ENCODE results near the gene RBM19.

The RBM19 gene

DNA sequence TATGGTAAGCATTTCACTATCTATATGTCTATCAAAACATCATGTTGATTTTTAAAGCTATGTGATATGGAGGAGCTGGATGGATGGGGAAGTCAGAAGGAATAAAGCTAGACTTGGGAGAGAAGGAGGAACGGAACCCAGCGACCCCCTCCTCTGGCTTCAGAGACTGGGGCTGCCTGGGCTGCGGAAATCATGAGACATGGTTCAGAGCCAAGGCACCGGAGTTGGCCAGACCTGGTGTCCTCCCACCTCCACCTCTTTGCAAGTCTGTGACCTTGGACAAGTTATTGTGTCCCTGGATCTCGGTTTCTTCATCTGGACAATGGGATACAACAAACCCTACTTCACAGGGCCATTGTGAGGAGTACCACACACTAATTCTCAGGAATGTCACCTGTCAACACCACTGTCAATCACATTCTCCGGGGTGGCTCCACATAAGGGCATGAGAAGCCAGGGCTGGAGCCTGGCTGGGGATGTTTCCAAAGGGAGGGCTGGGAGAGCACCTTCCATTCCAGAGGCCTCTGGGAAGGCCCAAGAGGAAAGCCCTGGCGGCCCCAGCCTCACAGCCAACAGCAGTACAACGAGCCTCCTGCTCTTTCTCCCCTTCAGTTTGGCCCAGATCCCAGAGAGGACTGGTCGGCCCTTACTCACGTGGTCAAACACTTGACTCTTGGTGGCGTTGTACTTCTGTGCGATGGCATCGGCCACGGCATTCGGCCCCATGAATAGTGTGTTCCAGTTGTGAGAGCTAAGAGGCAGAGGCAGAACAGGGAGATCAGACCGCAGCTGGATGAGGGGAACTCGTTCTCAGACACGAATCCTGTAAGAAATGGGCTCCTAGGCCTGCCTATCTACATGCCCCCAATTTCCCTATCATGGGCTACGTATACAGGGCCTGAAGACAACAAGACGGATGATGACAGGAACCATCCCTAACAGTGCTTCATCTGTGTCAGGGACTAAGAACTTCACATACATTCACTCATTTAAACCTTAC, 20.7 kb downstream of the RBM19 start:
- H3K27me3 ChIP-seq (ENCODE audit: control insufficient read depth, insufficient read depth, low read length): no peaks in the 10 kb centered on the region
- no peak overlapping the region for H3K9ac ChIP-seq (ENCODE audit: low read length)
- no peaks in the 10 kb centered on the region for H3K9me3 ChIP-seq (ENCODE audit: control insufficient read depth, low read length)
- peaks cover 10% of the 10 kb centered on the region for H3K36me3 ChIP-seq (ENCODE audit: control insufficient read depth, insufficient read depth, low read length)
- H3K4me1 ChIP-seq (ENCODE audit: control insufficient read depth, insufficient read depth, low read length): no peaks in the 10 kb centered on the region
- H3K4me3 ChIP-seq (ENCODE audit: low read length): no peak overlapping the region

DNA sequence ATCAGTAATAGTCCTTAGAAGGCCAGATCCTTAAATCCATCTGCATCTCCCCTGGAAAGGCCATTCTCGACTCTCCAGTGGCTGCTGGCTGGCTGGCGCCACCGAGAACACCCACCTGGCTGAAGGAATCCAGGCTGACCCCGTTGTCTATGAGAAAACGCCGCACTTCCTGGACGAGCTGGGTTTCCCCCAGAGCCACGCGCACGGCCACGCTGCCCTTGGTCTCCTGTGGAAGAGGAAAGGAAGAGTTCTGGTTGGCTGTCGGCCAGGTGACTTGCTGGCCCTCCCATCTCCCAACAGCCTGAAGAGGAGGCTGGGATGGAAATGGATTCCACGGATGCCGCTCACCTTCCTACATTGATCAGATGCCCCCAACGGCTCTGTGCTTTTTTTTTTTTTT, 23.9 kb downstream of the RBM19 start:
- H3K4me1 ChIP-seq (ENCODE audit: control insufficient read depth, insufficient read depth, low read length): no peaks in the 10 kb centered on the region
- H3K4me3 ChIP-seq (ENCODE audit: low read length): no peak overlapping the region
- peaks cover 6% of the 10 kb centered on the region for H3K36me3 ChIP-seq (ENCODE audit: control insufficient read depth, insufficient read depth, low read length)
- no peaks in the 10 kb centered on the region for H3K9me3 ChIP-seq (ENCODE audit: control insufficient read depth, low read length)
- H3K27me3 ChIP-seq (ENCODE audit: control insufficient read depth, insufficient read depth, low read length): no peaks in the 10 kb centered on the region
- no peak overlapping the region for H3K9ac ChIP-seq (ENCODE audit: low read length)

DNA sequence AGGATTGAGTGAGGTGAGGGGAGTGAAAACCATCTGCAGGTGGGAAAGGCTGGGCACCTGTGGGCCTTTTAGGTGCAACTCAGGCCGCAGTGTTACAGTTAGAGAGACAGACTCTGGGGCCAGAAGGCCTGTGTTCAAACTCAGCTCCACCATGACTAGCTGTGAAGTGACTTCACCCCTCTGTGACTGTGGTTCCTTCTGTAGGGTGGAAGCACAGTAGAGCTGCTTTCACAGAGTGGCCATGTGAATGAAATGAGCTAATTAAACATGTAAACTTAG, 25.0 kb downstream of the RBM19 start:
- Histone ChIP-seq H3K36me3 (ENCODE audit: control insufficient read depth, insufficient read depth, low read length) (no peaks in the 10 kb centered on the region), H3K4me3 (ENCODE audit: low read length) (no peak overlapping the region), H3K27me3 (ENCODE audit: control insufficient read depth, insufficient read depth, low read length) (no peaks in the 10 kb centered on the region), H3K9ac (ENCODE audit: low read length) (no peak overlapping the region), H3K4me1 (ENCODE audit: control insufficient read depth, insufficient read depth, low read length) (no peaks in the 10 kb centered on the region), H3K9me3 (ENCODE audit: control insufficient read depth, low read length) (no peaks in the 10 kb centered on the region)

DNA sequence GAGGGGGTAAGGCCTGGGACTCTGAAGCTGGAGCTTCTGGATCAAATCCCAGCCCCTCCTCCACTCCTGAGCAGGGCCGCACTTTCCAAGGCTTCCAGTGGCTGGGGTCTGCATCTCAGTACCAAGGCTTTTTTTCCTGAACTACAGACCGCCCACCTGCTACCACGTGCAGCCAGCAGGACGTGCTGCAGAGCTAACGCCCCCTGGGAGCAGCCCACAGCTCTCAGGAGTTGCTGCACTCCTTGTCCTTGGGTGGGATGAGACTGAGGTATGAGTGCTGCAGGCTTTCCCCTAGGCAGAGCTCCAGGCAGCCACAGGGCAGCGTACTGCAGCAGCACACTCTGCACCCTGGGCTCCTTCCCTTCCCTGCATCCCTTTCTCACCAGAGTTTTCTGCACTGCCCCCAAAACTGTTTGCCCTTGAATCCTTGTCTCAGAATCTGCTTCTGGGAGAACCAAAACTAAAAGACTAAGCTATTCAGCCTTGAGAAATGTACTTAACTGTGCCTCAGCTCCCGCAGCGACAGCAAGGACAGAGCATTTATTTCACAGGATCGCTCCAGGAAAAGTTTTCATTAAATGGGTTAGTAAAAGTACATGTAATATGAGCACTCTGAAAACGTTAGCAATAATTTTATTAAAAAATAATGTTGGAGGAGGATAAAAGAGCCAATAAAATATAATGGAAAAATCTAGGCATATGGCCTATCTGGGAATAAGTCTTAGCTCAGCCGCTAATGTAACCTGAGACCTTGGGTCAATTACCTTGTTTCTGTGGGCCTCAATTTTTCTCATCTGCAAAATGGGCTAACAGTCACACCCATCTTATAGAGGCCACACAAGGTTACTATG, 25.5 kb downstream of the RBM19 start:
- Histone ChIP-seq H3K27me3 (ENCODE audit: control insufficient read depth, insufficient read depth, low read length) (no peaks in the 10 kb centered on the region), H3K9me3 (ENCODE audit: control insufficient read depth, low read length) (no peaks in the 10 kb centered on the region), H3K36me3 (ENCODE audit: control insufficient read depth, insufficient read depth, low read length) (no peaks in the 10 kb centered on the region), H3K4me3 (ENCODE audit: low read length) (no peak overlapping the region), H3K9ac (ENCODE audit: low read length) (no peak overlapping the region), H3K4me1 (ENCODE audit: control insufficient read depth, insufficient read depth, low read length) (no peaks in the 10 kb centered on the region)

DNA sequence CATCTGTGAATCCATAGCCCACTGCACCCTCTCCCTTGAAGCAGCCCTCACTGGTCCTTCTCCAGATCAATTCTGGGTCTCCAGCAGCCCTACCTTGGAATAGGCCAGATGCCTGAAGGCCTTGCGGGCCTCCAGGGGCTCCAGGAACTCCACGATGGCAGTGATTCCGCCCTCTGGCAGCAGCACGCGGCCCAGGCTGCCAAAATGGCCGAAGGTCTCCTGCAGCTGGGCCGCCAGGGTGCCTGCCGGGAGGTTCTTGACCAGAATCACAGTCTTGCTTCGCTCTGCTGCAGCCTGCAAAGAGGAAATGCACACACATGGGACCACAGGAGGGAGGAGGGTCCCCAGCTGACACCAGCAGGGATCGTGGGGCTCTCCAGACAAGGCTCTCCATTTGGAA, 26.3 kb downstream of the RBM19 start:
- H3K27me3 ChIP-seq (ENCODE audit: control insufficient read depth, insufficient read depth, low read length): no peaks in the 10 kb centered on the region
- H3K9me3 ChIP-seq (ENCODE audit: control insufficient read depth, low read length): no peaks in the 10 kb centered on the region
- H3K4me1 ChIP-seq (ENCODE audit: control insufficient read depth, insufficient read depth, low read length): no peaks in the 10 kb centered on the region
- H3K36me3 ChIP-seq (ENCODE audit: control insufficient read depth, insufficient read depth, low read length): no peaks in the 10 kb centered on the region
- H3K4me3 ChIP-seq (ENCODE audit: low read length): no peak overlapping the region
- no peak overlapping the region for H3K9ac ChIP-seq (ENCODE audit: low read length)

DNA sequence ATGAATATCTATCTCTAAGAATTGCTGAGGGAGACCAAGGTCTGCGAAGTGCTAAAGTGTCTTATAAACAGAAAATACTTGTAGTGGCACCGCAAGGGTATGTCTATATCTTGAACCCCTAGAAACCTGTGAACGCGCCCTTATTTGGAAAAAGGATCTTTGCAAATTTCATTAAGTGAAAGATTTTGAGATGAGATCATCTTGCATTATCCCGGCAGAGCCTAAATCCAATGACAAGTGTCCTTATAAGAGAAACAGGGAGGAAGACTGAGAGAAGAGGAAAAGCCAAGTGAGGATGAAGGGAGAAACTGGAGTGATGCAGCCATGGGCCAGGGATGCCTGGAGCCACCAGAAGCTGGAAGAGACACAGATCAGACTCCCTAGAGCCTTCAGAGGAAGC, 27.7 kb downstream of the RBM19 start:
- Histone ChIP-seq H3K9ac (ENCODE audit: low read length) (no peak overlapping the region), H3K4me3 (ENCODE audit: low read length) (no peak overlapping the region), H3K36me3 (ENCODE audit: control insufficient read depth, insufficient read depth, low read length) (no peaks in the 10 kb centered on the region), H3K27me3 (ENCODE audit: control insufficient read depth, insufficient read depth, low read length) (no peaks in the 10 kb centered on the region), H3K9me3 (ENCODE audit: control insufficient read depth, low read length) (no peaks in the 10 kb centered on the region), H3K4me1 (ENCODE audit: control insufficient read depth, insufficient read depth, low read length) (no peaks in the 10 kb centered on the region)

DNA sequence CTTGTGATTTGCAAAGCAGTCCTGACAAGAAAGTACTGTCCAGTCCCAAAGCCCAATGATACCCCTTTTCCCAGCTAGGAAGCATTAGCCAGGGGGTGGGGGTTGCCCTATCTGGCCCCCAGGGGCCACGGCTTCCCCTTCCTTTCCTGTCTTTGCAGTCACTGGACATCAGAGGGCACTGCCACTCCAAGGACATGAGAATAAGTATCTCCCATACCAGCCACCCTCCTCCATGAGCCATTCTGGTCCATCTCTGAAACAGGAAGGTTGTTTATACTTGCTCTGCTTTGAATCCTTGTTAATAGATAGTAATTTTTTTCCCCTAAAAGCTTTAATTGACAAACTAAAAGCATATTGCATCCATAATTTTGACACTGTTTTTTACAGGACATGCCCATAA, 29.7 kb downstream of the RBM19 start:
- H3K9ac ChIP-seq (ENCODE audit: low read length): no peak overlapping the region
- no peaks in the 10 kb centered on the region for H3K4me1 ChIP-seq (ENCODE audit: control insufficient read depth, insufficient read depth, low read length)
- H3K4me3 ChIP-seq (ENCODE audit: low read length): no peak overlapping the region
- no peaks in the 10 kb centered on the region for H3K27me3 ChIP-seq (ENCODE audit: control insufficient read depth, insufficient read depth, low read length)
- H3K36me3 ChIP-seq (ENCODE audit: control insufficient read depth, insufficient read depth, low read length): no peaks in the 10 kb centered on the region
- no peaks in the 10 kb centered on the region for H3K9me3 ChIP-seq (ENCODE audit: control insufficient read depth, low read length)

DNA sequence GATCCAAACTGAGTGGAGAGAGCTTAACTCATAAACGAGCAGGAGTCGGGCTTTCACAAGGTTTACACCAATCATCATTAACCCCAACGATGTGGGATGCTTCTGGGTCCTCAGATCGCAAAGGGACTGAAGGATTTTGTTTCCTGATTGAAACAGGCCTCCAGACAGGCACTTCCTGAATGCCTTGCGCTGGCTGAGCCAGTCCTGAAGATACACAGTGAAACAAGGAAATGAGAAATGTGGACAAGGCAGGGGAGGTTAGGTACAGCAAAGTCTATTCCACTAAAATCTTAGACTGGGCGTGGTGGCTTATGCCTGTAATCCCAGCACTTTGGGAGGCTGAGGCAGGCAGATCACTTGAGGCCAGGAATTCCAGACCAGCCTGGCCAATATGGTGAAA, 30.7 kb downstream of the RBM19 start:
- H3K9me3 ChIP-seq (ENCODE audit: control insufficient read depth, low read length): no peaks in the 10 kb centered on the region
- H3K27me3 ChIP-seq (ENCODE audit: control insufficient read depth, insufficient read depth, low read length): no peaks in the 10 kb centered on the region
- H3K4me1 ChIP-seq (ENCODE audit: control insufficient read depth, insufficient read depth, low read length): no peaks in the 10 kb centered on the region
- H3K36me3 ChIP-seq (ENCODE audit: control insufficient read depth, insufficient read depth, low read length): no peaks in the 10 kb centered on the region
- no peak overlapping the region for H3K9ac ChIP-seq (ENCODE audit: low read length)
- no peak overlapping the region for H3K4me3 ChIP-seq (ENCODE audit: low read length)

DNA sequence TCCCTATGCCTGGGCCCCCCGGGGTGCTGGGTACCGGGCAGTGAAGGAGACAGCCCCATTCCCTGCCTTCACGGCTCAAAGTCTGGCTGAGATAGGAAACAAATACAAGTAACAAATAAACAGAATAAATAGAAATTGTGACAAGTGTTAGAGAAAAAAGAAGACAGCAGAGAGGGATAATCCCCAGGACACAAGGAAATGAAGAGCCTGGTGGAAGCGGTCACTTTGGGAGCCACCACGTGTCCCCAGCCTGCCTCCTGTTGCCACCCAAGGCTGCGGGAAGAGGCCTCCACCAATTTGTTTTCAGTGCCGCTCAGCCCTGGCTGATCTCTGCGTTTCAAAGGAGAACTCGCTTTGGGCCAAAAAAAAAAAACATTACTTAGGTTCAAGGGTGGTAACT, 31.2 kb downstream of the RBM19 start:
- Histone ChIP-seq H3K4me1 (ENCODE audit: control insufficient read depth, insufficient read depth, low read length) (no peaks in the 10 kb centered on the region), H3K4me3 (ENCODE audit: low read length) (no peak overlapping the region), H3K9me3 (ENCODE audit: control insufficient read depth, low read length) (no peaks in the 10 kb centered on the region), H3K27me3 (ENCODE audit: control insufficient read depth, insufficient read depth, low read length) (no peaks in the 10 kb centered on the region), H3K36me3 (ENCODE audit: control insufficient read depth, insufficient read depth, low read length) (no peaks in the 10 kb centered on the region), H3K9ac (ENCODE audit: low read length) (no peak overlapping the region)

DNA sequence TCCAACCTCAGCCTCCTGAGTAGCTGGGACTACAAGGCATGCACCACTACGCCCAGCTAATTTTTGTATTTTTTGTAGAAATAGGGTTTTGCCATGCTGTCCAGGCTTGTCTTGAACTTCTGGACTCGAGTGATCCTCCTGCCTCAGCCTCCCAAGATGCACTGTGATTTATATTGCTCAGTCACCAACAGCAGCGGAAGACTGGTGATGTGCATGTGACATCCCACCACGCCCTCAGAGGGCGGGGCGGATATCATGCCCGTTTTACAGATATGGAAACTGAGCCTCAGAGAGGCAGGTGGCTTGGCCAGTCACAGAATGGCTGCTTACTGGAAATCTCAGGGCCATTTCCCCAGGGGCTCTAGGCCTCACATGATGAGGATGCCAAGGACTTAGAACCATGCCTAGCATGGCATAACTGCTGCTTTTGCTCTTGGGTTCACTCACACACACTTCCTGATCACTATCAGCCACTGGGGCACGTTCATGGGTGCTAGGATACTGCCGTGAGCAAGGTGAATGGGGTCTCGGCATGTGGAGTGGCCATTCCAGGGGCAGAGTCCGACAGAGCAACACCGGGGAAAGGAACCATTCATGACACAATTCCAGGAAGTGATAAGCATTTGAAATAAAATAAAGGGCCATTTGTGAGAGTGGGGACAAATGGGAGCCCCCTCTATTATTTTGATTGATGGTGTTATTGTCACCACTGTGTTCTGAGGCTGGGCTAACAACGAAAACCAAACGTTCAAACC, 31.9 kb downstream of the RBM19 start:
- Histone ChIP-seq H3K9ac (ENCODE audit: low read length) (no peak overlapping the region), H3K9me3 (ENCODE audit: control insufficient read depth, low read length) (no peaks in the 10 kb centered on the region), H3K27me3 (ENCODE audit: control insufficient read depth, insufficient read depth, low read length) (no peaks in the 10 kb centered on the region), H3K4me1 (ENCODE audit: control insufficient read depth, insufficient read depth, low read length) (no peaks in the 10 kb centered on the region), H3K4me3 (ENCODE audit: low read length) (no peak overlapping the region), H3K36me3 (ENCODE audit: control insufficient read depth, insufficient read depth, low read length) (no peaks in the 10 kb centered on the region)

DNA sequence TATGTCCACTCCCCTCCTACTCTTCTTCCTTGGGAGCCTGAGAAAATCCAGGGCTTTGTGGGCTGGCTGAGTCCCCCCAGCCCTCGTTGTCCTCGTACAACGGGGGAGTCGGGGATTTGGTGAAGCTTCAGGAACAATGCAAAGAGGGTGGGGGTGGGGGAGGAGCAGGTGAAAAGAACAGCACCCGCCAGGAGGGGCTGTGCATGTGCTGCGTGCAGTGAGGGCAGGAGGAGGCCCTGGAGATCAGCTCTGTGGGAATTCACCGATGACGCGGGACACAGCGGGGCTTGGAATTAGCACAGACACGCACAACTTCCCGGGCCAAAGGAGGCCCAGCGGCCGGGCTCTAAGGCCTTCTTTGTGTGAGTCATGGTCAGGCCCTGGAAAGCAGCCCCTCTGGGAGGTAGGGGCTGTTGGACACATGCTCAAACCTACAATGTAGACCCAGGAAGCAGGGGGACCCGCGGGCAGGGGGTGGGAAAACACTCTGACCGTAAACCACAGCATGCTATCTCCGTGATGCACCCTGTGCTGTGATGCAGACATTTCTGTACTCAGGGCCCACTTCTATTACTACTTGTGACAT, 32.8 kb downstream of the RBM19 start:
- H3K4me3 ChIP-seq (ENCODE audit: low read length): no peak overlapping the region
- no peaks in the 10 kb centered on the region for H3K27me3 ChIP-seq (ENCODE audit: control insufficient read depth, insufficient read depth, low read length)
- no peak overlapping the region for H3K9ac ChIP-seq (ENCODE audit: low read length)
- no peaks in the 10 kb centered on the region for H3K36me3 ChIP-seq (ENCODE audit: control insufficient read depth, insufficient read depth, low read length)
- H3K4me1 ChIP-seq (ENCODE audit: control insufficient read depth, insufficient read depth, low read length): no peaks in the 10 kb centered on the region
- no peaks in the 10 kb centered on the region for H3K9me3 ChIP-seq (ENCODE audit: control insufficient read depth, low read length)
